Measurements from ENCODE around the gene CXorf65.

DNA sequence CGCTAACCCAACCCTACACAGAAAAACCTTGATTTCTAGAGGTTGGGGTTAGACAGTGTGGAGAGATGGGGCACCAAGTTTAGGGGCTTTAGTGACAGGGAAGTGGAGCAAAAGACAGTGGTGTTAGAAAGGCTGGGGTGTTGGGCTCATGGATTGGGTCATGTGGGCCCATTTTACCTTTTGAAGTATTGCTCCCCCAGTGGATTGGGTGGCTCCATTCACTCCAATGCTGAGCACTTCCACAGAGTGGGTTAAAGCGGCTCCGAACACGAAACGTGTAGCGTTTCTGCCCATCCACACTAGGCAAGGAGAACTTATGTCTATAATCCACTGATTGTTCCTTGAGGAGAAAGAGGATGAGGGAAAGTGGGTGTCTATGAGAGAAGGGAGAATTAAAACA, 2.5 kb upstream of the CXorf65 start:
- TF ChIP-seq CTCF (IDR thresholded peaks at IDR 0.05) (no peak), POLR2AphosphoS5 (IDR thresholded peaks at IDR 0.05) (no peak), POLR2A (IDR thresholded peaks at IDR 0.05) (no peak), EP300 (IDR thresholded peaks at IDR 0.05) (no peak)

Data from upper lobe of left lung (tissue), 4 donors.